Endometrium (tissue), 2 donors: ENCODE data around the gene UBL7.
"Not testable (repeated sequence)": the region's sequence is repeated elsewhere in the genome, so short reads cannot be mapped to it uniquely, and the experiment has no call there.

Source experiments
- FAIRE-seq: peaks from 2 replicates; lab custom pipeline; 2012; peaks lifted over from hg19 to GRCh38; lab: Jason Lieb, UNC
- donor health status: control.
- donor health status: control.

Gene UBL7, protein sequence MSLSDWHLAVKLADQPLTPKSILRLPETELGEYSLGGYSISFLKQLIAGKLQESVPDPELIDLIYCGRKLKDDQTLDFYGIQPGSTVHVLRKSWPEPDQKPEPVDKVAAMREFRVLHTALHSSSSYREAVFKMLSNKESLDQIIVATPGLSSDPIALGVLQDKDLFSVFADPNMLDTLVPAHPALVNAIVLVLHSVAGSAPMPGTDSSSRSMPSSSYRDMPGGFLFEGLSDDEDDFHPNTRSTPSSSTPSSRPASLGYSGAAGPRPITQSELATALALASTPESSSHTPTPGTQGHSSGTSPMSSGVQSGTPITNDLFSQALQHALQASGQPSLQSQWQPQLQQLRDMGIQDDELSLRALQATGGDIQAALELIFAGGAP

GRCh38 chr15:74460871-74461846 is at the start of gene UBL7:
Gene UBL7 (minus strand): TSS chr15:74461160. CDS start chr15:74458867, 2,293 bp downstream.
- peak; percentile 78 for FAIRE-seq

GRCh38 chr15:74506515-74506840 is 45.5 kb upstream of the UBL7 start:
- FAIRE-seq: no peak

GRCh38 chr15:74505837-74506514 is 45.0 kb upstream of the UBL7 start:
- no peak for FAIRE-seq

DNA sequence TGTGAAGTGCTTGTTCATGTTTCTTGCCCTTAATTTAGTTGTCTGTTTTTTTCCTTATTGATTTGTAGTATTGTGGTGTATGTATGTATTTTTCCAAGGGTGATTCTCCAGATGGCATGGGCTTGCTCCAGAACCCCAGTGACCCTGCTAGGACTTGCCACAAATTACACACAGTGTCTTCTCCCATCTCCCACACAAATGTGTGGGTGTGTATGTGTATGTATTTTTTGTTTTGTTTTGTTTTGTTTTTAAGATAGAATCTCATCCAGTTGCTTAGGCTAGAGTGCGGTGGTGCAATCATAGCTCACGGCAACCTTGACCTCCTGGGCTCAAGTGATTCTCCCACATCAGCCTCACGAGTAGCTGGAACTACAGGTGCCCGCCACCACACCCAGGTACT is 43.9 kb upstream of the UBL7 start:
- no peak for FAIRE-seq

DNA sequence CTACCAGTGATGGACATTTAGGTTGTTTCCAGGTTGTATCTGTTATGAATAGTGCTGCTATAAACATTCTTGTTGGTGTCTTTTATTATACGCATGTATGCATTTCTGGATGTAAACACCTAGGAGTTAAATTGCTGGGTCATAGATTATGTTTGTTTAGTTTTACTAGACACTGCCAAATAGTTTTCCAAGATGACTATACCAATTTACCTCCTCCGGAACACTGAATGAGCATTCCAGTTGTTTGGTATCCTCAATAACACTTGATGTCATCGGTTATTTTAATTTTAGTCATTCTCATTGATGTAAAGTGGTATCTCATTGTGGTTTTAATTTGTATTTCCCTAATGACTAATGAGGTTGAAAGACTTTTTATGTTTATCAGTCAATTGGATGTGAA is 43.5 kb upstream of the UBL7 start:
- FAIRE-seq: no peak

DNA sequence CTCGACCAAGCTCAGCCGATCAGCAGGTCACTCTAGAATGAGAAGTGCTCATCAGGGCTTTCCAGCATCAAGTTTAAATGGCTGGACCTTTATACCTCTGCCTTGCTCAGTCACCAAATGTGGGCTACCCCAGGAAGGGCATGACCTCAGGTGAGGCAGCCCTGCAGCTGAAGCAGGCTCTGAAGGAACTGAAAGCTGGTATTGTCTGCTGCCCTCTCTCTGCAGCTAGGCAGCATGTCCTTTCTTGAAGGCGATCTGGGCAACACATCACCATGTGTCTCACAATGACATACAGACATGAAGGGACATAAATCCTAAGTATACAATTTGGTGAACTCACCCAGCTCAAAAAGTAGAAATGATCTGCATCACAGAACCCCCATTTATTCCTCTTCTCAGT is 41.3 kb upstream of the UBL7 start:
- no peak for FAIRE-seq

DNA sequence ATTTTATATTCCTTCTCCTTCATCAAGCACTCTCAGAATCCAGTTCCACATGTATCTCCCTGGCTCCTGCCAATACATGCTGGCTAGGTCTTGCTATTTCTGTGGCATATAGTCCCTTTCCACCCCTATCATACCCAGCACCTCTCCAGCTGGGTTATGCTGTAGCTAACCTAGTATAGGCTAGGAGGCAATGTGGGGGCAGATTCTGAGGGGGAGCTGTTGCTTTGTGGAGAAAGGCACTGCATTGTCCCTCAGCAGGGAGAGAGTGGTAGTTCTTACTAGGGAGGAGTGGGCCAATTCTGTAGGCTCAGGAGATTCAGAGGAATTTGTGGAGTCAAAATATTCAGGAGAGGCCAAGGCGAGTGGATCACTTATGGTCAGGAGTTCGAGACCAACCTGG is 39.4 kb upstream of the UBL7 start:
- FAIRE-seq: no peak

GRCh38 chr15:74499366-74499765 is 38.4 kb upstream of the UBL7 start:
- FAIRE-seq: no peak

DNA sequence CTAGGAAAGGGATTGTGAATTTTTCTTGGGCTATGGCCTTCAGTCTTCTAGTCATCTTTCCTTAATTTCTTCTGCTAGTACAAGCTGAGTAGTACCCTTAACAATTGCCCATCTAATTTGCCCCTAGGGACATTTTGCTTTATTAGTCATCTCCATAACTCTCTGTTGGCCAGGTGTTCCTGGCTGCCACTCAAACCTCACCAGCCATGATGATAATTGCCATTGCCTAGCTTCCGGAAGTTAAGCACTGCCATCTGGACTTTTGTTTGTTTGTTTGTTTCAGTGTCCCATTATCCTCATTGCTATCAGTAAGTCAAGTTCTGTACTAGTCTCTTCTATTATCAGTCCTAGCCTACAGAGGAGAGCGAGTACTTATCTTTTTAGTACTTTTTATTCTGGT is 36.6 kb upstream of the UBL7 start:
- no peak for FAIRE-seq

- no peak for FAIRE-seq
These were observed 35.7 kb upstream of the UBL7 start for GRCh38 chr15:74496648-74497047.

- FAIRE-seq: no peak
These were observed 29.4 kb upstream of the UBL7 start for GRCh38 chr15:74490339-74490689.

DNA sequence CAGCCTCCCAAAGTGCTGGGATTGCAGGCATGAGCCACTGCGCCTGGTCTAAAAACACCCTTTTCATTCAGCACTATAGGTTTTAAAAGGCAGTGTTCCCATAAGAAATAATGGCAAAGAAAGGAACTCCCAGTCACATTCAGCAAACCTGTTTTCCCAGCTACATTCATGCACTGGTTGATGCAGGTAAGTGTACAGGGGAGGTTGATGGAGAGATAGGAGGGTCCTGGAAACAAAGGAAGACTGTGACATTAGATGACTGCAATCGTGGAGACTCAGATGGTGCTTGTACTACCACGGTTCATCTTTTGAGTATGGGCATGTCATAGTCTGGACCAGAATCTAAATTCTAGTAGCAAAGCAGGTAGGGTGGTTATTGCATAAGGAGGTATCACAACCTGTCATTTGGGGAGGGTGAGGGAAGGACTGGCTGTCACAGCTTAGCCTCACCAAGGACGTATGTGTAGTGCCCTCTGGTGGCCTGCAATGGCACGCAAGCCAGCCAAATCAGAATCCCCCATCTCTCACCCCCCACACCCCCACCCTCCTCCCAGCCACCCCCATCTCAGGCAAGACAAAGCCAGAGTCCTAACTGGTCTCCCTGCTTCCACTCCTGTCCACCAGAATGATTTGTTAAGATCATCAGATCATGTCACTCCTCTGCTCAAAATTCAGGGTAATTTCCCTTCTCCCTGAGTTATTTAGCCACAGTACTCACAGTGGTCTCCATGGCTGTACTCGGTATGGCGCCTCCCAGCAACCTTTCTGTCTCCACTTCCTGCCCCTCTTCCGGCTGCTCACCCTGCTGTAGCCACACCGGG is 28.8 kb upstream of the UBL7 start:
- no peak for FAIRE-seq

DNA sequence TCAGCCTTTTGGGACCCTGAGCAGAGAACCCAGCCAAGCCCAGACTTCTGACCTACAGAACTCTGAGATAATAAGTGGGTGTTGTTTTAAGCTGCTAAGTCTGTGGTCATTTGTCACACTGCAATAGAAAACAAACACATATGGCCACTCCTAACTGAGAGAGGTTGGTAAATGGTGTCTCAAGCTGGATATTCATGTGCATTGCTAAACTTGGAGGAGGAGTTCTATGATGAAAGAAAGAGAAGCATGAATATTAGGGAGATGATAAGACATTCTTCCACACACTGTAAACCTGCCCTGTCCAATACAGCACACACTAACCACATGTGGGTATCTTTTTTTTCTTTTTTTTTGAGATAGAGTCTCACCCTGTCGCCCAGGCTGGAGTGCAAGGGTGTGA is 27.8 kb upstream of the UBL7 start:
- no peak for FAIRE-seq

- FAIRE-seq: no peak
These were observed 21.7 kb upstream of the UBL7 start for GRCh38 chr15:74482661-74483060.

GRCh38 chr15:74480364-74480763 is 19.4 kb upstream of the UBL7 start:
- FAIRE-seq: not testable (repeated sequence)

DNA sequence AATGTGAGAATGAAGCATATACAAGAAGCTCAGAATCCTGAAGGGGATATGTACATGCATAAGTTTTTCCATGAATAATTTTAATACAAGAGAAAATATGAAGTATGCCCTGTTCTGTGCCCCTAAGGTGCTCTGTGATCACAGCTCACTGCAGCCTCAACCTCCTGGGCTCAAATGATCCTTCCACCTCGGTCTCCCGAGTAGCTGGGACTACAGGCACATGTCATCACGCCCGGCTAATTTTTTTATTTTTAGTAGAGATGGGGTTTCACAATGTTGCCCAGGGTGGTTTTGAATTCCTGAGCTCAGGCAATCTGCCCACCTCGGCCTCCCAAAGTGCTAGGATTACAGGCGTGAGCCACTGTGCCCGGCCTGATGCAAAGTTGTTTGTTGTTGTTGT is 10.7 kb upstream of the UBL7 start:
- FAIRE-seq: not testable (repeated sequence)

DNA sequence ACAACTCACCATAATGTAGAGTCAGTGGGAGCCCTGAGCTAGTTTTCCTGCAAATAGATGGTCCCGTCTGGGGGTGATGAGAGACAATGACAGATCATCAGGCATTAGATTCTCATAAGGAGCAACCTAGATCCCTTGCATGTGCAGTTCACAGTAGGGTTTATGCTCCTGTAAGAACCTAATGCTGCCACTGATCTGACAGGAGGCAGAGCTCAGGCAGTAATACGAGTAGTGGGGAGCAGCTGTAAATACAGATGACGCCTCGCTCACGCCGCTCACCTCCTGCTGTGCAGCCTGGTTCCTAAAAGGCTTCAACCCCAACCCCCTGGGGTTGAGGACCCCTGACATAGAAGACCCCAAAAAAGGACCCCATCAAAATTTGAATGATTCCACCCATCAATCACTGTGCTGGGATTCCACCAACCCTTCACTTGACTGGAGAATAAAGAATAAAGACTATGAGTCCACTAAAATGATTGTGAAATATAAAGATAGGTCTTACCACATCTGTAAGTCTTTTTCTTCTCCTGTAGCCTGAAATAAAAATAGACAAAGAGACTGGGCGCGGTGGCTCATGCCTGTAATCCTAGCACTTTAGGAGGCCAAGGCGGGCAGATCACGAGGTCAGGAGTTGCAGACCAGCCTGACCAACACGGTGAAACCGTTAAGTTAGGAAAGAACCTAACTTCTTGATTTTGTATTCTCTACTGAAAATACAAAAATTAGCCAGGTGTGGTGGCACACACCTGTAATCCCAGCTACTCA is 9.9 kb upstream of the UBL7 start:
- FAIRE-seq: no peak

DNA sequence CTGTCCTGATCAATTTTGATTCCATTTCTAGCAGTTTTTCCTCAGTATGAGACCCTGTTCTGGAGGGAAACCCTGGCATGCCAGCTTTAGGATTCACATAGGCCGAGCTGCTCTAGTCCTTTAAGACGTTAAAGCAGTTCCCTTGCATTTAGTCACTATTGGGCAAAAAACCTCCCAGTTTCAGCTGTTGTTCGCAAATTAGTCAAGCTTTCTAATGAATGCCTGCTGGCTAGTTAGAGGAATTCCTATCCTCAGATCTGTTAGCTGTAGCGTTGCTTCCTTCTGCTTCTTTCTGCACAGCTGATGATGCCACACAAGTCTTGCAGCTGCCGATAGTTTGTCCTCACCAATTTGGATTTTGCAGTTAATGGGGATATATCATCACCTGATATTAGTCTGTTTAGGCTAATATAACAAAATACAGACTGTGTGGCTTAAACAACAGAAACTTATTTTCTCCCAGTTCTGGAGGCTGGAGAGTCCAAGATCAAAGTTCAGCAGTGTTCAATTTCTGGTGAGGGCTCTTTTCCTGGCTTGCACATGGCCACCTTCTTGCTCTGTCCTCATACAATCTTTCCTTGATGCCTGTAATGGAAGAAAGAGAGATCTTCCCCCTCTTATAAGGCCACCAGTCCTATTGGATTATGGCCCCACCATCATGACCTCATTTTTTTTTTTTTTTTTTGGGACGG is 7.5 kb upstream of the UBL7 start:
- FAIRE-seq: no peak

DNA sequence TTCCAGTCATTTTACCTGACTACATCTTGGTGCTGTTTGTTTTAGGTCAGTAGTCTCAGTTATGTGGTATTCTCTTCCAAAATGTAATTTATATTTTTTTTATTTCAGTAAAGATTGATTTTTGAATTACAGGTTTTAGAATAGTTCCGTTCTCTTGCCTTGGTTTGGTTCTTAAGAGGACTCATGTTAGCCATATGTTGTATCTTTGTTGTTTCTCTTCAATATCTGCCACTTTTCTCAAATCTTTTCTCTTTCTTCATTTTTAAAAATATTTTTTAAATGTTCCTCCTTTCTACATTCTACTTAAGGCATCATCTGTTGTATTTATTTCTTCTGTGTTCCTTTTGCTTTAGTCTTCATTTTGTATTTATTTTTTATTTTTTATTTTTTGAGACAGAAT is 5.6 kb upstream of the UBL7 start:
- FAIRE-seq: no peak

- FAIRE-seq: no peak
These were observed 3.9 kb upstream of the UBL7 start for GRCh38 chr15:74464897-74465296.

GRCh38 chr15:74464216-74464615 is 3.3 kb upstream of the UBL7 start:
- no peak for FAIRE-seq
